NK-92 (cell line): ENCODE results near the gene GDA.

Experiments used
- DNase-seq: peaks from one replicate; lab custom pipeline; 2025; ENCODE audit not compliant: unreplicated experiment; lab: John Stamatoyannopoulos, UW

GDA gene

DNA sequence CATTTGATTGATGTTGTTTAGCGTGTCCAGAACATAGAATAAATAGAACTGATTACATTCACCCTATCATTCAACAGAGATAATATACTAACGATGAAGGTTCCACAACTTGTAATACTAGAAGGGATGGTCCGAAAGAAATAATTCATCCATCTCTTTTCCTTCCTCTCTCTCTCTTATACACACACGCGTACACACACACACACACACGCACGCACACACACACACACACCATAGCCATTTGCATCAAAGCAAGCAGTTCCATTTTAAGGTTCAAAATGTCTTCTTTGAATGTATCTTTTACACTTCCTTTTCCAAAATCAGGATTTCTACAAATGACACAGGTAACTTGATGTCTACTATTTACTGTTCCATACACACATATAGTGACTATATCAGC, 887 bp downstream of the GDA start:
- no peak for DNase-seq

DNA sequence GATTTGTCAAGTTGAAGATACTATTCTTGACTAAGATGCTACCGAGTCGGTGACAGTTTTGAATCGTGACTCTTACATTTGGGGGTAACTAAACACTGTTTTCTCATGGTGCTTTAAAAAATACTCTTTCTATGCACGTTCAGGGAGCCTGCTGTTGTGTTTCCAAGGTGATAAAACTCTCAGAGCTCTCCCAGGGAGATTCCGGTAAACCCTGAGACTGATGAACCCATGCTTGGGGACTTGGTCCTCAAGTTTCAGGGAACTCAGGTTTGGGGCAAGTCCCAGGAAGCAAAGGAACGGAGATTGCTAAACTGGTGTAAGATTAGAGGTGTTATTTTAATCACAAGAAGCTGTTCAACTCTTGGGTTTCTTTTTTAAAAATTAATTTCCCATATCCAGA, 1.4 kb downstream of the GDA start:
- DNase-seq = no peak

GRCh38 chr9:72151104-72151503, 1.9 kb downstream of the GDA start:
- DNase-seq = no peak

GRCh38 chr9:72154468-72155285, 5.4 kb downstream of the GDA start:
- no peak for DNase-seq

DNA sequence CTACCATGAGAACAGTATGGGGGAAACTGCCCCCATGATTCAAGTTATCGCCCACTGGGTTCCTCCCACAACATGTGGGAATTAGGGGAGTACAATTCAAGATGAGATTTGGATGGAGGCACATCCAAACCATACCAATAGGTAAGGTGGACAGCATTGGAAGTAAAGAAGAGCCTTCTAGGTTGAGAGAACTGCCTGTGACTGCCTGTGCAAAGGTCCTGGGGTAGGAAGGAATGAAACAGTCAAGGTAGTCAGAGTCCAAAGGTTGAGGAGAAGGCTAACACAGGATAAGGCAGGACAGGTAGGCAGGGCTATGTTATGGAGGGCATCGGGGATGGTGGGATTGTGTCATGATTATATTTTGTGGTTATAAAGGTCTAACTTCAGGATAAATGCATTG, 6.1 kb downstream of the GDA start:
- no peak for DNase-seq

GRCh38 chr9:72156586-72156985, 7.3 kb downstream of the GDA start:
- no peak for DNase-seq

DNA sequence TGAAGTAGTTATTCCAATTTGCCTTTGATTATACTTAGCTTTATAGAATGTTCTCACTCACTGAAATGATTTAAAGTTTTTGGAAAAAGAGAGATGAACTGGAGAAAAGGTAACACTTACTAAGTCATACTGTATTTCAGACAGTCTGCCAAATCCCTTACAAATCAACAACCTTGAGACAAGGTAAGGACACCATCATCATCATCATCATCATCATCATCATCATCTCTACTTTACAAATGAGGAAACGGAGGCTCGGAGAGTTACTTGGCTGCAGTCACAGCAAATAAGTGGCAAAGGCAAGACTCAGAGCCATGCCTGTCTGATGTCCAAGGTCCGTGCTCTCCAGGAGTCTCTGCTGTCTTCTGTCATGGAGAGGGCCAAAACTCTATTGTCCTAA, 9.4 kb downstream of the GDA start:
- DNase-seq = no peak

- no peak for DNase-seq
Observed at GRCh38 chr9:72160446-72161123, 11.3 kb downstream of the GDA start.

- DNase-seq = no peak
Observed at GRCh38 chr9:72165326-72165725, 16.1 kb downstream of the GDA start.

DNA sequence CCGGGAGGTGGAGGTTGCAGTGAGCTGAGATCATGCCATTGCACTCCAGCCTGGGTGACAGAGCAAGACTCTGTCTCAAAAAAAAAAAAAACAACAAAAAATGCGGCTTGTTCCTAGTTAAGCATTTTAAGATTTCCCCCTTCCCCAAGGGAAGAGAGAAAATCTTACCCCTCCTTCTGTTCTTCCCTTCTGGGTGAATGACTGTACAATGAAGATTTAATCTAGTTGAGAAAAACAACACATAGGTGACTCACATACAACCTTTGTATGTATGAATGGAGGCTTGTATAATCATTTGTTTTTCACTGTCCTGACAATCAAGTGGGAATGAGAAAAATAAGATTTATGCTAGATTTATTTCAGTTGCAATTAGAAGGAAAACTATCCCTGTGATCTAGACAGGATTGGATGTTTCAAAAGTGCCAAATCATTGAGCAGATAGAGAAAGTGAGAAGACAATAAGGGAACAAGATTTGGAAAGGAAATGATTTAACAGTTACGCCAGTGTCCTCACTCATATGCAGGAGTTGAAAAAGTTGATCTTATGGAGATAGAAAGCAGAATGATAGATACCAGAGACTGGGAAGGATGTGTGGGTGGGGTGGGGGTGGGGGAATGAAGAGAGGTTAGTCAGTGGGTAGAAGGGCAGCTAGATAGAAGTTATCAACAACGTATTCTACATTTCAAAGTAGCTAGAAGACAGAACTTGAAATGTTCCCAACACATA, 16.7 kb downstream of the GDA start:
- no peak for DNase-seq

- no peak for DNase-seq
Observed at GRCh38 chr9:72168075-72168474, 18.8 kb downstream of the GDA start.

GRCh38 chr9:72169178-72169577, 19.9 kb downstream of the GDA start:
- DNase-seq = no peak

GRCh38 chr9:72173080-72173479, 23.8 kb downstream of the GDA start:
- no peak for DNase-seq

DNA sequence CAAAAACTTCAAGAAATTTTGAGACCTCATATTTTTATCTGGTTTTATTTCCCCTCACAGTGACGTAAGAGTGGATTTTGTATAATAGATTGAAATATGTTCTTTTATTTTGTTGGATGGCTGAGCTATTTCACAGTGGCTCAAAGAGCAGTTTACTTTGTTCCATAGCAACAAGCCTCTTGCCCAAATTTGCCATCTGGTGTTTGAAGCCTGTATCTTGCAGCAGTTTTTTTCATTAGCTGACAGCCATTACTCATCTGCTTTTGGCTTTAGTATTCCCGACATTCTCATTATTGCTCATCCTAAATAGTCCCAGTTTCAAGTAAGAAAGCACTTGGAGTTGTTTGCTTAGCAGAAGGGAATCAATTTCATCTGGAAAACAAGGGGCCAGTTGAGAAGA, 36.3 kb downstream of the GDA start:
- no peak for DNase-seq

DNA sequence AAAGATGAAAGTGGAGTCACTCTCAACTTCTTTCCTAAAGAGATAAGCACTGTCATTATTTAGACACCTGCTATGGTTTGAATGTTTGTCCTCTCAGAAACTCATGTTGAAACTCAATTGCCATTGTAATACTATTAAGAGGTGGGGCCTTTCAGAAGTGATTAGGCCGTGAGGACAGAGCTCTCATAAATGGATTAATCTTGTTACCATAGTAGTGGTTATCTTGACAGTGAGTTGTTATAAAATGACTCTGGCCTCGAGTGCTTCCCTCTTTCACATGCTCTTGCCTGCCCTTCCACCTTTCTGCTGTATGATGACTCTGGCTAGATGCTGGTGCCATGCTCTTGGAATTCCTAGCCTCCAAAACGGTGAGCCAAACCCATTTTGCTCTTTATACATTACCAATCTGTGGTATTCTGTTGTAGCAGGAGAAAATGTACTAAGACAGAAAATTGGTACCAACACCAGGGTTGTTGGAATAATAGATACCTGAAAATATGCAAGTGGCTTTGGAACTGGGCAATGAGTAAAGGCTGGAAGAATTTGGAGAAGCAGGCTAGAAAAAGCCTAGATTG, 38.0 kb downstream of the GDA start:
- no peak for DNase-seq

- DNase-seq = no peak
Observed at GRCh38 chr9:72188232-72188631, 39.0 kb downstream of the GDA start.

DNA sequence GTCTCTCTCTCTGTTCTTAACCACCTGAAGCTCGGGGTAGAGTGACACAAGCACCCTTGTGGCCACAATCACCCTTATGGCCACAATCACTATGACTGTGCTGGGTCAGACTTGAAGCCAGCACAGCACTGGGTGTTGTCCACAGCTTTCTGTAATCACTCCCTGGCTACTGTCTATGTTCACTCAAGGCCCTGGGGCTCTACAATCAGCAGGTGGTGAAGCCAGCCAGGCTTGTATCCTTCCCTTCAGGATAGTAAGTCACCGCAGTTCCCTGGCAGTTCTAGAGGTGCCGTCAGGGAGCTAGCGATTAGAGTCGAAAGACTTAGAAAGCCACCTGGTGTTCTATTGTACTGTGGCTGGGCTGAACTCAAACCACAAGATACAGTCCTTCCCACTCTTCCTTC, 44.2 kb downstream of the GDA start:
- DNase-seq = no peak

DNA sequence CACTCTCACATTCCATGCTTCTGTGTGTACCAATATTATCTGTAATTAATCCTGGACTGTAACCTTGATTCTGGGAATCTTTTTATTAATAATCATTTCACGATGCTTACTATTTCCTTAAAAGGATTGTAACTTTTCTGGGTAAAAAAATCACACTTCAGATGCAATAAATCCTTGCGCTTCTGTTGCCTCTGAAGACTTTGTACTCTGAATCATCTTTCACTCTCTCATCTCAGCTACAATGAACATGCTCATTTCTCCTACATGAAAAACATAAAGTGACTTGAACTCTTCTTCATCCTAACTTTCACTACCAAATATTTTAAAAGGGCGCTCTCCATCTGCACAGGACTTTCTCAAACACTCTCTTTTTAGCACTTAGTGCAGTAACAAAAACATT, 50.0 kb downstream of the GDA start:
- no peak for DNase-seq

DNA sequence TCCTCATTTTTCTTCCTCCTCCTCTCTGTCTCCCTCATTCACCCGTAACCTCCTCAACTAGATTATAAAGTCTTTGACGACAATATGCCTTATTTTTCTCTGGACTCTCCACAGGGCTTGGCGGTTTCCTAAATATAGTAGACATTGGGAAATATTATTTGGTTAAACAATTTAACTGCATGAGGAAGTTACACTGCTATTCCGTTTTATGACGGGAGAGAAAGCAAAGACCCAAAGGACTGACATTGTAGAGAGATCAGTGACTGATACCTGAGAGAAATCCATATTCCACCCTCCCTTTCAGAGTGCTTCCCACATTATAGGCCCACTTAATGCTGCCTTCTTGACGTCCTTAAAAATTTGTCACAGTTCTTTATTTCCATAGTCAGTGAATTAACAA, 51.2 kb downstream of the GDA start:
- DNase-seq = no peak

DNA sequence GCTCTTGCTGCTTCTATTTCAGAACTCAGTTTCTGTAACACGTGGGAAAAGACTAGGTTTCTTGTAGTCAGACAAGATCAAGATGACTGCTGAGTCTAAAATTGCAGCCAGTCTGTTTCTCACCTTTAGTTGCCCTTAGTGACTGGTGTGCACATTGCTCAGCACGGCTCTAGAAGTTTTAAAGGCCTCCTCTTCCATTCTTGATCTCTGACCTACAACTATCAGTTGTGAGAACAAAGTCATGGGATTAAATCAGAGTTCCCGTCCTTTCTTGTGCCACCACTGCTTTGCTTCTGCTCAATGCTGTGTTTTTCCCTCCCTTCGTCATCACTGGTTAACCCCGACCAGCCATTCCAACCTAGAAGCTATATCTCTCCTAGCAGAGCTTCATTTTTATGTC, 52.8 kb downstream of the GDA start:
- no peak for DNase-seq

GRCh38 chr9:72203205-72203803, 54.1 kb downstream of the GDA start:
- no peak for DNase-seq
